GM12873 (cell line): ENCODE results near the gene SIGLEC10.

ENCODE experiments used
- CTCF ChIP-seq: IDR thresholded peaks from 2 replicates; pipeline ENCODE4 v1.5.1; 2012; ENCODE audit warnings: low read depth, mild to moderate bottlenecking, moderate library complexity, low read length, control low read depth; ENCODE audit not compliant: insufficient read depth; ENCODE audit errors: missing control alignments

SIGLEC10 gene

DNA sequence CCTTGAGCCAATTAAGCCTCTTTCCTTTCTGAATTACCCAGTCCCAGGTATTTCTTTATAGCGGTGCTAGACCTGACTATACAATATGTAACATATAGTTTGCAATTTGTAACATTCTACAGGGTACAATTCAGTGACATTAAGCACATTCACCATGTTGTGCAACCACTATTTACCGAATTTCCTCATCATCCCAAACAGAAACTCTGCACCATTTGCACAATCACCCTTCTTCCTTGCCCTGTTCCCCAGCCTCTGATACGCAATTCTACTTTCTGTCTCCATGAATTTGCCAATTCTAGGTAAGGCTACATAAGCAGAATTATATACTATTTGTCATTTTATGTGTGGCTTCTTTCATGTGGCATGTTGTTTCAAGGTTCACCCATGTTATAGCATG is 13.7 kb upstream of the SIGLEC10 start:
- TF ChIP-seq CTCF, result no peak

DNA sequence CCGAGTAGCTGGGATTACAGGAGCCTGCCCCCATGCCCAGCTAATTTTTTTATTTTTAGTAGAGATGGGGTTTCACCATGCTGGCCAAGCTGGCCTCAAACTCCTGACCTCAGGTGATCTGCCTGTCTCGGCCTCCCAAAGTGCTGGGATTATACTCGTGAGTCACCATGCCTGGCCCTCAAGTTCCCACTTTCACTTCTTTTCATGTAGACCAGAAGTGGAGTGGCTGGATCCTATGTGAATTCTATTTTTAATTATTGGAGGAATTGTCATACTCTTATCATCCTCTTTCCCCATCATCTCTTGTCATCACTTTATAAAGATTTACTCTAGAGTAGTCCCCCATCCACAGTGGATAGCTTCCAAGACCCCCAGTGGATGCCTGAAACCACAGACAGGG is 12.8 kb upstream of the SIGLEC10 start:
- TF ChIP-seq CTCF, result no peak

DNA sequence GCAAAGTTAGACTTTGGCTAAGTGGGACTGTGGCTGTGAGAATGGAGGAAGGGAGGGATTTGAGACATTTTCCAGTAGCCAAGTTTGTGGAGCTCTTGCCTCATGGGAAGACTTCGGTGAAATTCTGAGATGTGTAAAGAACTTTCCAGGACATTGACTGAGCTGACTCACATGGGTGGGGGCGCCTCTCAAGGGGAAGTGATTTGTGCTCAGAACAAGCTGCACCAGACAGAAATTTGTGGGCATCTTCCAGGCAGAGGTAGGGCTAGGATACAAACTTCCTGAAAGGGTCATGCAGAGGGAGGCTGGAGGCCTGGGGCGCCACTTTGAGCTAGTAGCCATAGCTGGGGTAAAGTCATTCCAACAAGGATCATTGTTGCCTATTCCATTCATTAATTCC is 9.8 kb upstream of the SIGLEC10 start:
- TF ChIP-seq CTCF, result no peak

- TF ChIP-seq CTCF, result peak; percentile 100
Measured at GRCh38 chr19:51422053-51422448, 4.6 kb upstream of the SIGLEC10 start.

DNA sequence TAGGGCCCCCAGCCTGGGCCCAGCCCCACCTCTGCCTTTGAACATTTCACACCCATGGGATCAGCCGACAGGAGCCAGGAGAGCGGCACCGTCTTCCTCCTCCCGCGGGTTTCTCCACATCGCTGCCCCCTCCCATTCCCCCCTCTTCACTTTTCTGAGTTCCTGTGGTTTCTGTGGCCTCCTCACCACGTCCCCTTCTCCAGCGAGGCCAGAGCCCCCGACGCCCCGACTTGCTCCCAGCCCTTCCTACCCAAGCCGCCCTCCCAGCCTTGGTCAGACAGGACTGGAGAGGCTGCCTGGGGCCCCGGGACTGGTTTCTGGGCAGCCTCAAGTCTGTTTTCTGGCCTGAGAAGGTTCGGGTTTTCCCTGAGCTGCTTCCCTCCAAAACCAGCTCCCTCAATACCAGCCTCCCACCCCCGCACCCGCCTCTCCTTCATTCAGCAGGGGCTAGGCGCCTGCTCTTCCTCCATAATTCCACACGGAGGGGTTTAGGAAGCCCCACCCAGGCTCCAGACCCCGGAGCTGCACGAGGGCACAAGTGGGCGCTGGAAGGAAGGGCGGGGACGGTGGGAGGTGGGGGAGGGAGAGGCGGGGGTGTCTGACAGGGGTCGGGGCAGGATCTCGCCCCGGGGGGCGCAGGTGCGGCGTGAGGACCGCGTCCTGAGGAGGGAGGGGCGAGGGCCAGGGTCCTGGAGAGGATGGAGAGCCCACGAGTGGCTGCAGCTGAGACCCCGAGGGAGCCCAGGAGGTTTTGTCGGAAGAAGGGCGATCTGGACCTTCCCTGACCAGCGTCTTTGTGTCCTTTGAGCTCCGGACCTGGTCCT is 4.0 kb upstream of the SIGLEC10 start:
- TF ChIP-seq CTCF, result no peak

DNA sequence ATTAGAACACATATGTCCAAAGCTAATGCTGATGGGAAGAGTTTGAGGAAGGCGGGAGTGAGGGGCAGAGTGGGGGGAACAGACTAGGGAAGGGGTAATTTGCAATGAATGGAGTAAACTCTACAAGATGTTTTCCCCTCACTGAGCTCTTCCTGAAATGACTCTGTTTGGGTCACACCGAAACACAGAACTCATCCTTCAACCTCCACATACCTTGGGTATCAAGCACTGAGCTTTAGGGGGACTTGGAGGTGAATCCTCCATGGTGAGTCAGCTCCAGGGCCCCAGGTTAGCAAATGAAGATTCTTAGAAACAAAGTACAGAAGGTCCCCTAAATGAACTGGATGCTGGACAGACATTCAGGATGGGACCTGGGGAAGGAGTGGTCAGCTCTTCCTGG is 1.3 kb upstream of the SIGLEC10 start:
- no peak for TF ChIP-seq CTCF

DNA sequence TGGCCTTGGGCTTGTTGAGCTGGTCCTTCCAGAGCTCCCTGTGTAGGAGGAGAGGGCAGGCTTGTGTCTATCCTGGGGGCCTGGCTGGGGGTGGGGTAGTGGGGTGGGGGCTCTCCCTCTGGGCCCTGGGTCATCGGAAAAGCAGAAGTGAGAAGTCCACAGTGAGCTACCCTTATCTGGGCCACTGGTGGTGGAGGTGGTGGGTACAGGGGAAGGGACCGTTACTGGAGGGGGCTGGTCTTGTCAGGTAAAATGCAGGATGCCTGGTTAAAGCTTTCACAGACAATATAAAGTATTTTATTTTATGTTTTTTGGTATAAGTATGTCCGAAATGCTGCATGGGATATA is 342 bp upstream of the SIGLEC10 start:
- no peak for TF ChIP-seq CTCF
